Activated CD4-positive, alpha-beta T cell treated with anti-CD3 and anti-CD28 coated beads, Interleukin-2, amount 10 ng/mL, durations not matched to agents 24 days and 14 days (primary cell): Measurements from ENCODE around the gene PARP1. TPM values are rescaled to one million over a fixed set of nuclear protein-coding genes. Genes with fewer than 3 reads are reported as not detected.

Experiments
- DNase-seq: peaks from one replicate; pipeline ENCODE4 v3.0.0; 2022
- H3K27ac Mint-ChIP-seq: one replicate; pipeline ENCODE4 v1.8.0; 2022; ENCODE audit warnings: mild to moderate bottlenecking, mixed read lengths
- H3K27me3 Mint-ChIP-seq: one replicate; pipeline ENCODE4 v1.8.0; 2022; ENCODE audit warnings: mixed read lengths
- H3K36me3 Mint-ChIP-seq: one replicate; pipeline ENCODE4 v1.8.0; 2022; ENCODE audit warnings: low read depth, mild to moderate bottlenecking, mixed read lengths
- H3K4me1 Mint-ChIP-seq: one replicate; pipeline ENCODE4 v1.8.0; 2021; ENCODE audit warnings: mixed read lengths
- H3K4me3 Mint-ChIP-seq: one replicate; pipeline ENCODE4 v1.8.0; 2022; ENCODE audit warnings: mild to moderate bottlenecking, moderate library complexity, mixed read lengths
- H3K9me3 Mint-ChIP-seq: one replicate; pipeline ENCODE4 v1.8.0; 2021; ENCODE audit warnings: mixed read lengths
- intact Hi-C: fragments of 100-400 bp; cut with micrococcal nuclease; formaldehyde crosslinking; loops from one replicate; pipeline ENCODE4 v1.15.1; 2023
- total RNA-seq: library from RNA; stranded (reverse); gene quantifications from 2 replicates; pipeline ENCODE4 v1.2.3, GENCODE V29; 2022

PARP1 gene
- total RNA-seq, 1 donor from 2014 or later: 215 TPM

DNA sequence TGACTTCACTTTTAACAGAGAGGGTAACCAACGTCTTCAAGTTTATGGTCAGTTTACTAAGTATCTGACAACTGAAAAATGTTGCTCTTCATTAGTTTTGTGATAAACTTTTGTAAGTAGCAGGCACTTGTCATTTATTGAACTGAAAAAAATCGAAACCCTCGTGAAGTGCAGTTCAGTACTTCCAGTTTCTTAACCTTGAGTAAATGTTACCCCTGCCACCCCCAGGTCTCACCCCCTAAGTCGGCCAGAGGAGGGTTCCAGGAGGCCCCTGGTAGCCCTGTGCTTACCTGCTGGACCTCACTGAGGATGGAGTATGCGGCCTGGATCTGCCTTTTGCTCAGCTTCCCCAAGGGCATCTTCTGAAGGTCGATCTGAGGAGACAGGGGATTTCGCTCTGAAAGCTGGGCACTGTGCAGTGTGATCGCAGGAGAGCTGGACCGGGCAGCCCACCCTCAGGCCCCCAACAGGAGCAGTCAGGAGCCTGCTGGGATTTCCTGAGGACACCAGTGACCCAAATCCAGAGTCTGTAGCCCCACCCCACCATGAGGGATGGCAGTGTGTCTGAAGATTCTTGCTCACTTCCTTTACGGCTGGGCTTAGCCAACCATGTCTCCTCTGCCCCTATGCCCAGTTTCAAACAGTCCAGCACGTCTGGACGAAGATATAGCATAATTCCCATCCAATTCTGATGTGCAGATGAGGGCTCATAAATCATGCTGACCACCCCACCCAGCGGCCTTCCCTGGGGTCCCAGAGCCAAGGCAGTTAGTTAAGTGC lies 37.6 kb downstream of the PARP1 start:
- no peaks in the 10 kb centered on the region for H3K27me3 Mint-ChIP-seq
- H3K4me1 Mint-ChIP-seq: peaks cover 3% of the 10 kb centered on the region
- H3K27ac Mint-ChIP-seq: no peak overlapping the region
- H3K36me3 Mint-ChIP-seq: peaks cover 73% of the 10 kb centered on the region
- intact Hi-C loops: no loop called here
- no peak for DNase-seq
- H3K4me3 Mint-ChIP-seq: no peak overlapping the region
- H3K9me3 Mint-ChIP-seq: no peaks in the 10 kb centered on the region

GRCh38 chr1:226369110-226369509 lies 38.8 kb downstream of the PARP1 start:
- Mint-ChIP-seq H3K9me3 (no peaks in the 10 kb centered on the region), H3K36me3 (peaks cover 72% of the 10 kb centered on the region)

DNA sequence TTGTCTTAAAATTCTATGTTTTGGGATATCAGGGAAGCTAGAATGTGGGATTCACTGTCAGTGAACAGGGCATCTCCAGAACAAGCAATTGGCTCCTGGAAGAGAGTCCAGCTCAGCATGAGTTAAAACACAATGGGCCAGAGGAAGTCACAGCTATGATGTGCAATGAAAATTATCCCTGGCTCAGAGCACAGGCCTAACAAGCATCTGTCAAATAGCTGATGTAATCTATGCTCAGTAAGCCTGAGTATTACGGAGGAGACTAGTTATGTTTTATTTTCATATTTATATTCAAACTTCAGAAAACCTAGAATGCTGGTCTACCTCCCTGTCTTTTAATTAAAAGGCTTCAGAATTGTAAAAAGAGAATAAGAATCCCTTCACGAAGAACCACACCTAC lies 41.6 kb downstream of the PARP1 start:
- H3K9me3 Mint-ChIP-seq: no peaks in the 10 kb centered on the region
- H3K36me3 Mint-ChIP-seq: peaks cover 73% of the 10 kb centered on the region
- H3K4me3 Mint-ChIP-seq: no peak overlapping the region
- intact Hi-C loops: no loop called here
- no peaks in the 10 kb centered on the region for H3K4me1 Mint-ChIP-seq
- DNase-seq: no peak
- no peak overlapping the region for H3K27ac Mint-ChIP-seq
- H3K27me3 Mint-ChIP-seq: no peaks in the 10 kb centered on the region

More at GRCh38 chr1:226369110-226369509, 38.8 kb downstream of the PARP1 start:
- DNase-seq: no peak
- Mint-ChIP-seq H3K4me1 (peaks cover 3% of the 10 kb centered on the region), H3K27me3 (no peaks in the 10 kb centered on the region), H3K27ac (no peak overlapping the region), H3K4me3 (no peak overlapping the region)
- intact Hi-C loops: no loop called here

GRCh38 chr1:226365831-226366231 lies 42.1 kb downstream of the PARP1 start:
- H3K27ac Mint-ChIP-seq: no peak overlapping the region
- no peak for DNase-seq
- no peaks in the 10 kb centered on the region for H3K9me3 Mint-ChIP-seq
- no peaks in the 10 kb centered on the region for H3K27me3 Mint-ChIP-seq
- H3K4me1 Mint-ChIP-seq: no peaks in the 10 kb centered on the region
- peaks cover 72% of the 10 kb centered on the region for H3K36me3 Mint-ChIP-seq
- intact Hi-C loops: no loop called here
- H3K4me3 Mint-ChIP-seq: no peak overlapping the region

DNA sequence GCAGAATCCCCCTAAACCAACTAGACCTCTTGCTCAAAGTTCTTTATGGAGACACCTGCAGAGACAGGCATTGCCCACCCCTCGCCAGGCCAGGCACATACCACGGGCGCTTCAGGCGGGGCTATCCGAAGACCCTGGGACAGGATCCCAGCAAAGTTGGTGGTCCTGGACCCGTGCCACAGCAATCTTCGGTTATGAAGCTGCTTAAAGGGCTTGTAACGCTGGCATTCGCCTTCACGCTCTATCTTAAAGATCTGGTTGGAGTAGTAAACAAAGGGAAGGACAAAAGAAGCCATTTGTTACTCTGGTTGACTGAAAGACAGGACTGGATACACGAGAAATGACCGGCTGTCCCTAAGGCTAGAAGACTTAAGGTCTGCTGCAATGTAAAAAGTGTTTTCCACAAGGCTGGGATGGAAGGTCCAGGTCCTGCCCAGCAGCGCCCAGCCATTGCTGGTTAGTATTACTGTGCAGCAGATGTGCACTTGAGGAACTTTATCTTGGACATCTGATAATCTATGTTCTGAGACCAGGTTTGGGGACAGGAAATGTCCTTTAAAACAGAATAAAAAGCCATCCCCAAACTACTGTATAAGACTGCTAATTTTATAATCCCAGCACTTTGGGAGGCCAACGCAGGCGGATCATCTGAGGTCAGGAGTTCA lies 42.9 kb downstream of the PARP1 start:
- no peaks in the 10 kb centered on the region for H3K4me1 Mint-ChIP-seq

GRCh38 chr1:226364514-226364899 lies 43.4 kb downstream of the PARP1 start:
- no peaks in the 10 kb centered on the region for H3K9me3 Mint-ChIP-seq
- H3K4me3 Mint-ChIP-seq: no peak overlapping the region
- peaks cover 75% of the 10 kb centered on the region for H3K36me3 Mint-ChIP-seq
- H3K27me3 Mint-ChIP-seq: no peaks in the 10 kb centered on the region
- H3K27ac Mint-ChIP-seq: no peak overlapping the region
- H3K4me1 Mint-ChIP-seq: no peaks in the 10 kb centered on the region
- DNase-seq: no peak
- intact Hi-C loops: no loop called here

More for the DNA sequence above, 42.9 kb downstream of the PARP1 start:
- Mint-ChIP-seq H3K27me3 (no peaks in the 10 kb centered on the region), H3K27ac (no peak overlapping the region), H3K9me3 (no peaks in the 10 kb centered on the region), H3K36me3 (peaks cover 76% of the 10 kb centered on the region), H3K4me3 (no peak overlapping the region)
- intact Hi-C loops: no loop called here
- no peak for DNase-seq

DNA sequence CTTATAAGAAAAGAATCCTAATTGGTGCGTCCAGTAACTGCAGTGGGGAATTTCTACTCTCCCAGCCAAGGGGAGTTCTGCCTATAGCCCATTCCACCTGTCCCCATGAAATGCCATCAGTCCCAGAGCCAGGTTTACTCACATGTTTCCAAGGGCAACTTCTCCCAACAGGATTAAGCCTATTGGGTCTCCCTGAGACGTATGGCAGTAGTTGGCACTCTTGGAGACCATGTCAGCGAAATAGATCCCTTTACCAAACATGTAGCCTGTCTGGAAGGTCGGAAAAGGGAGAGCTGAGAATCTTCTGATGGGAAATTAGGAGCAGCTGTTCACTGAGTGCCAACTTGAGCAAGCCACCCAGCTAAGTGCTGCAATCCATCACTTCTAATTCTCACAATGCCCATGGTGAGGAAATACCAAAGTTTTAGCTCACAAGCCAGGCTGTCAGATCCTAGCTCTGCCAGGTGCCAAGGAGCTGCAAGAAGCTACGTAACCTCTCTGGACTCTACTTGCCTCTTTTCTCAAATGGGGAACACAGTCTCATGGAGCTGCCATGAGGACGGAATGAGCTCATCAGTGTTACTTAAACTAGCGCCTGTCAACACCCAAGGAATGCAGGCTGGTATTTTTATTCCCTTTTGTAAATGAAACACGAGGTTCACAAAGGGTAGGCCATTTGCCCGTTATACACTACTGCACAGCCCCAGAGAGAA lies 43.9 kb downstream of the PARP1 start:
- Mint-ChIP-seq H3K4me1 (no peaks in the 10 kb centered on the region), H3K27ac (no peak overlapping the region), H3K4me3 (no peak overlapping the region), H3K36me3 (peaks cover 75% of the 10 kb centered on the region), H3K27me3 (no peaks in the 10 kb centered on the region), H3K9me3 (no peaks in the 10 kb centered on the region)
- no peak for DNase-seq
- intact Hi-C loops: no loop called here

DNA sequence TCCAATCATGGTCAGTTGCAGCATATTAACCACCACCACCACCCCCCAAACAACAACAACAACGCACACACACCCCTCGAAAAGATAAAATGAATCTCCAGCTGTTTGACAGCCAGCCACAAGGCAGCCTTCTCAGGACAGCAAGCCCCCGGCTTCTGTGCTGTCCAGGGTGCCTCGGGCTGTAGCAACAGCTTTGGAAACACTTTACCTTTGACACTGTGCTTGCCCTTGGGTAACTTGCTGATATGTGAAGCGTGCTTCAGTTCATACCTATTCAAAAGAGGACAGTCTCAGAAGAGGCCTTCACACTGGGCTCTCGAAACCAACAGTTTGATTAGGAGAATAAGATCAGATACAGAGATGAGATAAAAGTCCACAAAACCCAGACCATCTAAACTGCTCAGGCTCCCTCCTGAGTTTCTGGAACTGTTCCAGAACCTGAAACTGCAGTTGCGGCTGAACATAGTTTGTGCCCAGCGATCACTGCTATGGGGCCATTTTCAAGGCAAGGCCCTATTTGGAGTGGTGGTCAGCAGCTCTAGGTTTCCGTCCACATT lies 44.9 kb downstream of the PARP1 start:
- H3K27me3 Mint-ChIP-seq: no peaks in the 10 kb centered on the region
- DNase-seq: no peak
- no peaks in the 10 kb centered on the region for H3K9me3 Mint-ChIP-seq
- H3K4me1 Mint-ChIP-seq: no peaks in the 10 kb centered on the region
- H3K27ac Mint-ChIP-seq: no peak overlapping the region
- H3K36me3 Mint-ChIP-seq: peaks cover 80% of the 10 kb centered on the region
- no peak overlapping the region for H3K4me3 Mint-ChIP-seq
- intact Hi-C loops: no loop called here

GRCh38 chr1:226362361-226362760 lies 45.5 kb downstream of the PARP1 start:
- intact Hi-C loops: no loop called here
- Mint-ChIP-seq H3K9me3 (no peaks in the 10 kb centered on the region), H3K27ac (no peak overlapping the region)

GRCh38 chr1:226360106-226360746 lies 47.7 kb downstream of the PARP1 start:
- peaks cover 65% of the 10 kb centered on the region for H3K36me3 Mint-ChIP-seq

More at GRCh38 chr1:226362361-226362760, 45.5 kb downstream of the PARP1 start:
- peaks cover 78% of the 10 kb centered on the region for H3K36me3 Mint-ChIP-seq
- H3K4me3 Mint-ChIP-seq: no peak overlapping the region
- H3K4me1 Mint-ChIP-seq: no peaks in the 10 kb centered on the region
- H3K27me3 Mint-ChIP-seq: no peaks in the 10 kb centered on the region
- DNase-seq: no peak

DNA sequence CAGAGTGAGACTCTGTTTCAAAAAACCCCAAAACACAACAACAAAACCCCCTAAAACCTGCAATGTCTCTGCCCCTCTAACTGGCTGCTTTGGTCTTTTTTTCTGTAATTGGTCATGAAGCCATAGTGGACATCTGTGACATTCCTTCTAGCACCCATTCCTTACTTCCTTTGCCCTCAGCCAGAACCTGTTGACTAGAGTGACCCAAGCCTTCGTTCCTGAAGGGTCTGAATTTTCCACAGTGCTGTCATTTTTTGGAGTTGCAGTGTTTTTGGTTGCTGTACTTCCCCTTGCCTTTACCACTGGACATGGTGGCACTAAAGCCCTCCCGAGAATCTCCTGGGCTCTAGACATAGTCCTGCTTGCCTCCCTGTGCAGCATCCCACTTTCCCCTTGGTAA lies 50.5 kb downstream of the PARP1 start:
- DNase-seq: no peak
- no peaks in the 10 kb centered on the region for H3K9me3 Mint-ChIP-seq
- intact Hi-C loops: no loop called here
- H3K27me3 Mint-ChIP-seq: no peaks in the 10 kb centered on the region
- H3K27ac Mint-ChIP-seq: no peak overlapping the region
- H3K4me1 Mint-ChIP-seq: no peaks in the 10 kb centered on the region
- peaks cover 42% of the 10 kb centered on the region for H3K36me3 Mint-ChIP-seq
- H3K4me3 Mint-ChIP-seq: no peak overlapping the region

More at GRCh38 chr1:226360106-226360746, 47.7 kb downstream of the PARP1 start:
- H3K27ac Mint-ChIP-seq: no peak overlapping the region
- H3K27me3 Mint-ChIP-seq: no peaks in the 10 kb centered on the region
- intact Hi-C loops: no loop called here
- DNase-seq: no peak
- H3K4me1 Mint-ChIP-seq: no peaks in the 10 kb centered on the region
- no peak overlapping the region for H3K4me3 Mint-ChIP-seq
- no peaks in the 10 kb centered on the region for H3K9me3 Mint-ChIP-seq

DNA sequence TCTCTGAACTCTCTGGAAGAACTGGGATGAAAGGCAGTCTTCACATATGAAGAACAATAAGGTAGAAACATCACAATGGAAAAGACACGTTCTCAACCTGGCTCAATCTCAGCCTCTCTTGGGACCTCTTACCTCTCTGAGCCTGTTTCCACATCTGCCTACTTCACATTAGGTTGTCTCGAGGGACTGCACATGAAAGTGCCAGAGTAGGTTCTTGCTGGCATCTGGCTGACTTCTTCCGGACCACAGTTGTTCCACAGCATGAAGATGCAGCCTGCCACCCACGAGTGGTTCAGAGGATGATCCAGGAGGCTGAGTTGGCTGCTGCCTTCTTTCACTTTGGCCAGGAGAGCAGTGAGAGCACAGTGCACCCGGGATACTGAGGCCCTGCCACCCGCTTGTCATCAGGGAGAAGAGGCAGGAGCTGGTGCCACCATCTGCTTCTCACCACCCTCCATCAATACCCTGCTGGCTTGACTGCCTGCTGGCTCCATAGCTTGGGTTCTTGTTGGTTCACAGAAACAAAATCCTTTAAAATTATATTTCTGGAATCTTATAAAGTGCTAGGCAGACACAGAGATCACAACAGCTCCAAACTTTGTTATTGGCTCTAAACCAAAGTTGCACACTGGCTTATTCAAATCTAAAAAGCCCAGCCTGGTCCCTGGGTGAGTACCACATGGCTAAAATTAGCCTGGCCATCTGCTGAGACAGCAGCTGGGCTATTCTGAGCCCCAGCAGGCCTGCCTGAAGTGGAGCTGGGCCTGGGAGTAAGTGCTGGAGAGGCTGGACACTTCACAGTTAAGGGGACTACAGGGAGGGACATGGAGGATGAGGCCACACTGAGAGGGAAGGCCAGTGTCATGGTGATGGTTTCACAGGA lies 52.0 kb downstream of the PARP1 start:
- intact Hi-C loops: no loop called here
- DNase-seq: no peak
- peak overlapping the region; percentile 45 for H3K27ac Mint-ChIP-seq
- H3K4me3 Mint-ChIP-seq: no peak overlapping the region
- no peaks in the 10 kb centered on the region for H3K4me1 Mint-ChIP-seq
- H3K36me3 Mint-ChIP-seq: peaks cover 28% of the 10 kb centered on the region
- no peaks in the 10 kb centered on the region for H3K27me3 Mint-ChIP-seq
- no peaks in the 10 kb centered on the region for H3K9me3 Mint-ChIP-seq

DNA sequence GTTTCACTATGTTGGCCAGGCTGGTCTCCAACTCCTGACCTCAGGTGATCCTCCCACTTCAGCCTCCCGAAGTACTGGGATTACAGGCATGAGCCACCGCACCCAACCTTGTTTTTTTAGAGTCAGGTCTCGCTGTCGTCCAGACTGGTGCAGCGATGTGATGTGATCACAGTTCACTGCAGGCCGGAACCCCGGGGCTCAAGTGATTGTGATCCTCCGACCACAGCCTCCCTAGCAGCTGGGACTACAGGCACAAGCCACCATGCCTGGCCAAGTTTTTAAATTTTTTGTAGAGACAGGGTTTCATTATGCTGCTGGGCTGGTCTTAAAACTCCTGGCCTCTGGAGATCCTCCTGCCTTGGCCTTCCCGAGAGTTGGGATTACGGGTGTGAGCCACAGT lies 52.9 kb downstream of the PARP1 start:
- Mint-ChIP-seq H3K36me3 (peaks cover 21% of the 10 kb centered on the region), H3K4me3 (no peak overlapping the region), H3K9me3 (no peaks in the 10 kb centered on the region), H3K27ac (no peak overlapping the region), H3K4me1 (no peaks in the 10 kb centered on the region), H3K27me3 (no peaks in the 10 kb centered on the region)
- intact Hi-C loops: no loop called here
- DNase-seq: no peak
